DOHH2 (cell line): Measurements from ENCODE around the gene PLXNB1.
A peak's percentile ranks its signal among the peaks of the same experiment; 100 is the strongest.

Source experiments
- H3F3A ChIP-seq: fragments of 200-600 bp; sonication (generic), shearing (Covaris generic); 2 replicates; pipeline ENCODE4 v1.6.0; 2016; ENCODE audit warnings: antibody characterized with exemption, mild to moderate bottlenecking; ENCODE audit not compliant: control insufficient read depth, insufficient read depth
- H3K27ac ChIP-seq: fragments of 200-600 bp; sonication (generic); 2 replicates; pipeline ENCODE4 v1.5.1; 2014; ENCODE audit warnings: low read depth, mild to moderate bottlenecking, low read length, moderate library complexity
- H3K27me3 ChIP-seq: fragments of 200-600 bp; sonication (generic); 2 replicates; pipeline ENCODE4 v1.6.1; 2014; ENCODE audit warnings: mild to moderate bottlenecking, low read length, mixed read lengths; ENCODE audit not compliant: control insufficient read depth
- H3K36me3 ChIP-seq: fragments of 200-600 bp; sonication (generic); 2 replicates; pipeline ENCODE4 v1.6.1; 2014; ENCODE audit warnings: mild to moderate bottlenecking, low read length, moderate library complexity, mixed read lengths; ENCODE audit not compliant: control insufficient read depth
- H3K4me1 ChIP-seq: fragments of 200-600 bp; sonication (generic); 2 replicates; pipeline ENCODE4 v1.6.1; 2014; ENCODE audit warnings: mild to moderate bottlenecking, low read length, mixed read lengths; ENCODE audit not compliant: control insufficient read depth
- H3K4me2 ChIP-seq: fragments of 200-600 bp; sonication (generic); 2 replicates; pipeline ENCODE4 v1.6.0; 2014; ENCODE audit warnings: mild to moderate bottlenecking, low read length, moderate library complexity
- H3K4me3 ChIP-seq: fragments of 200-600 bp; sonication (generic); 2 replicates; pipeline ENCODE4 v1.5.1; 2014; ENCODE audit warnings: mild to moderate bottlenecking, low read length, mixed read lengths
- H3K79me2 ChIP-seq: fragments of 200-600 bp; sonication (generic); 2 replicates; pipeline ENCODE4 v1.6.1; 2014; ENCODE audit warnings: mild to moderate bottlenecking, low read length, mixed read lengths; ENCODE audit not compliant: control insufficient read depth
- H3K9me2 ChIP-seq: fragments of 200-600 bp; sonication (generic); replicated peaks from 2 replicates; pipeline ENCODE4 v1.6.1; 2014; ENCODE audit warnings: mild to moderate bottlenecking, low read length, mixed read lengths; ENCODE audit not compliant: control insufficient read depth
- H3K9me3 ChIP-seq: fragments of 200-600 bp; sonication (generic); 2 replicates; pipeline ENCODE4 v1.6.1; 2014; ENCODE audit warnings: antibody characterized with exemption, low read length, mixed read lengths; ENCODE audit not compliant: control insufficient read depth, insufficient read depth
- H4K20me1 ChIP-seq: fragments of 200-600 bp; sonication (generic); 2 replicates; pipeline ENCODE4 v1.6.0; 2014; ENCODE audit warnings: low read depth, mild to moderate bottlenecking, antibody characterized with exemption, low read length, moderate library complexity; ENCODE audit not compliant: control insufficient read depth, insufficient read depth
- CTCF ChIP-seq: fragments of 200-600 bp; sonication (generic); IDR thresholded peaks from one replicate; pipeline ENCODE4 v1.5.1; 2014; ENCODE audit warnings: antibody characterized with exemption, mild to moderate bottlenecking, low read depth, low read length; ENCODE audit not compliant: poor library complexity, severe bottlenecking
- EZH2phosphoT487 ChIP-seq: fragments of 200-600 bp; sonication (generic); IDR thresholded peaks from 2 replicates; pipeline ENCODE4 v1.6.1; 2017; ENCODE audit warnings: borderline replicate concordance, mild to moderate bottlenecking, antibody characterized with exemption, low read length, moderate library complexity, mixed read lengths

The PLXNB1 gene

GRCh38 chr3:48409291-48410201 is 20.3 kb downstream of the PLXNB1 start:
- Histone ChIP-seq H3K27me3 (no peaks in the 10 kb centered on the region), H3K4me1 (no peaks in the 10 kb centered on the region), H3F3A (no peaks in the 10 kb centered on the region), H3K36me3 (no peaks in the 10 kb centered on the region), H3K4me3 (no peak overlapping the region), H4K20me1 (no peaks in the 10 kb centered on the region), H3K27ac (no peak overlapping the region), H3K9me3 (no peaks in the 10 kb centered on the region), H3K9me2 (no peaks in the 10 kb centered on the region), H3K79me2 (no peaks in the 10 kb centered on the region), H3K4me2 (no peak overlapping the region)
- TF ChIP-seq CTCF = no peak

GRCh38 chr3:48408823-48409281 is 21.0 kb downstream of the PLXNB1 start:
- Histone ChIP-seq H3K27me3 (no peaks in the 10 kb centered on the region), H3K4me2 (no peak overlapping the region), H3F3A (no peaks in the 10 kb centered on the region), H3K4me3 (no peak overlapping the region), H3K9me3 (no peaks in the 10 kb centered on the region), H4K20me1 (no peaks in the 10 kb centered on the region), H3K79me2 (no peaks in the 10 kb centered on the region), H3K36me3 (no peaks in the 10 kb centered on the region), H3K27ac (no peak overlapping the region), H3K4me1 (no peaks in the 10 kb centered on the region), H3K9me2 (no peaks in the 10 kb centered on the region)
- TF ChIP-seq EZH2phosphoT487 (no peak), CTCF (peak; percentile 64)

GRCh38 chr3:48407542-48408099 is 22.3 kb downstream of the PLXNB1 start:
- no peaks in the 10 kb centered on the region for H3F3A ChIP-seq
- no peaks in the 10 kb centered on the region for H3K9me2 ChIP-seq
- no peaks in the 10 kb centered on the region for H3K27me3 ChIP-seq
- H3K27ac ChIP-seq = no peak overlapping the region
- no peaks in the 10 kb centered on the region for H3K79me2 ChIP-seq
- H3K9me3 ChIP-seq = no peaks in the 10 kb centered on the region
- H3K4me1 ChIP-seq = no peaks in the 10 kb centered on the region
- no peak overlapping the region for H3K4me2 ChIP-seq
- H3K36me3 ChIP-seq = no peaks in the 10 kb centered on the region
- no peak overlapping the region for H3K4me3 ChIP-seq
- TF ChIP-seq CTCF = no peak
- TF ChIP-seq EZH2phosphoT487 = no peak
- H4K20me1 ChIP-seq = no peaks in the 10 kb centered on the region
